CD4-positive, alpha-beta T cell treated with Interleukin-17A for 4 hours (primary cell): ENCODE results near the gene ABL1.
"Not testable (repeated sequence)": the region's sequence is repeated elsewhere in the genome, so short reads cannot be mapped to it uniquely, and the experiment has no call there.

Source experiments
- DNase-seq: peaks from one replicate; pipeline ENCODE4 v3.0.0-alpha.2; 2020; ENCODE audit warnings: mixed read lengths

The ABL1 gene

DNA sequence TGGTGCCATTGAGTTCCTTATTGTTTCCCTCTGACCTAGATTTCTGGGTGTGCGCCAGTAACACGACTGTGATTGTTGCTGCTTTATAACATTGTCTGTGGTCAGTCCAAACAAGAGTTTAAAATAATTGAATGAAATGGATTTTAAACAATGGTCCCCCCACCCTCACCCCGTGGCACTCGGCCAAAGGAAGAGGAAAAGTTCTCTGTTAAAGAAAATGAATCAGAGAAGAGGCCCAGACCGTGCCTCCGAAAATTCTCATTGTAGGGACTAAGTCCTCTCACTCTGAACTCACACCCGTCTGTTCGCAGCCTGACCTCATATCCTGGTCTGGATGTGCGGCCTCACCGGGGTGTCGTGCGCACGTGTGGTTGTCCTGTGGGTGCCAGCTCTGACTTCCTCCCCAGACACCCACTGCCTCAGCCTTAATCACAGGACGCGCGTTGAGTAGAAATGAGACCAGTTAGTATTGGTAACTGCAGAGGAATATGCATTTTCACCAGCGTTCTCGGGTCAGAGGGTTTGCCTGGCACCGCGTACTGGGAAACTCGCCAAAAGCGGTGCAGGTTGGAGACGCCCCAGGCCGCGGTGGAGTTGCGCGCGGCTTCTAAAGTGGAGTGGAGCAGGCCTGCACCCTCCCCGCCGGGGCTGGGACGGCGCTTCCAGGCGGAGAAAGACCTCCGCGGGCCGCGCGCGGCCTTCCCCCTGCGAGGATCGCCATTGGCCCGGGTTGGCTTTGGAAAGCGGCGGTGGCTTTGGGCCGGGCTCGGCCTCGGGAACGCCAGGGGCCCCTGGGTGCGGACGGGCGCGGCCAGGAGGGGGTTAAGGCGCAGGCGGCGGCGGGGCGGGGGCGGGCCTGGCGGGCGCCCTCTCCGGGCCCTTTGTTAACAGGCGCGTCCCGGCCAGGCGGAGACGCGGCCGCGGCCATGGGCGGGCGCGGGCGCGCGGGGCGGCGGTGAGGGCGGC, at the start of gene ABL1:
Gene ABL1 (plus strand): TSS at position 884 of the 966 bp plus-strand sequence. CDS start 193 bp downstream, outside the sequence.
- DNase-seq: peak; percentile 57

GRCh38 chr9:130785940-130786508, 49.0 kb upstream of the ABL1 start:
- DNase-seq: no peak

GRCh38 chr9:130786526-130786925, 48.5 kb upstream of the ABL1 start:
- no peak for DNase-seq

DNA sequence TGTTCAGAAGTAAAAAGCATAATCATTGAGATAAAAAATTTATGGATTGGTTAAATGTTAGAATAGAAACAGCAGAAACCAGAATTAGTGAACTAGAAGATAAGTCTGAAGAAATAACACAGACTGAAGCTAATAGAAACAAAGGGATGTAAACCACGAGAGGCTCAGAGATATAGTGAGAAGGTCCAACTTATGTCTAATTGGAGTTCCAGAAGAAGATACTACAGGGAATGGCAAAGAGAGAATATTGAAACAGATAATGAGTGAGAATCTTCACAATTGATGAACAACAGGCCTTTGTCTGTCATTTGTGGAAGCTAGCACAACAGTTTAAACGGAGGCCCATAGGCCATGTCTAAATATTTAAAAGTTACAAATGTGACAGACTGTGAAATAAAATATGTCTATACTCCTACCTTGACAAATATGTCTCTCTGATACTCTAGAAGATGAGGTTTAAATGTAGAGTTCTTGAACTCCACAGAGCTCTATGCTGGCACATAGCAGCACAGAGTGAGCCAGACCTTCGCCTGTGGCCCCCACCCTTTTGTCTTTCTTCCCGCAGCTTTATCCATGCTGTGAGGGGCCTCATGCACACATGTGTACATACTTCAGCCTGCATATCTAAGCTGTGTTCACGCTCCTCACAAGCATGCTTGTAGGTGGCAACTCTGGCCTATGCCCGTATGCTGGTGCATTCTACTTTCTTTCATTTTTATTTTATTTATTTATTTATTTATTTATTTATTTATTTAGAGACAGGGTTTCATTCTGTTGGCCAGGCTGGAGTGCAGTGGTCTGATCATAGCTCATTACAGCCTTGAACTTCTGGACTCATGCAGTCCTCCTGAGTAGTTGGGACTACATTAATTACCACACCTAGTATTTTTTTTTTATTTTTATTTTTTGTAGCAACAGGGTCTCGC, 45.0 kb upstream of the ABL1 start:
- no peak for DNase-seq

DNA sequence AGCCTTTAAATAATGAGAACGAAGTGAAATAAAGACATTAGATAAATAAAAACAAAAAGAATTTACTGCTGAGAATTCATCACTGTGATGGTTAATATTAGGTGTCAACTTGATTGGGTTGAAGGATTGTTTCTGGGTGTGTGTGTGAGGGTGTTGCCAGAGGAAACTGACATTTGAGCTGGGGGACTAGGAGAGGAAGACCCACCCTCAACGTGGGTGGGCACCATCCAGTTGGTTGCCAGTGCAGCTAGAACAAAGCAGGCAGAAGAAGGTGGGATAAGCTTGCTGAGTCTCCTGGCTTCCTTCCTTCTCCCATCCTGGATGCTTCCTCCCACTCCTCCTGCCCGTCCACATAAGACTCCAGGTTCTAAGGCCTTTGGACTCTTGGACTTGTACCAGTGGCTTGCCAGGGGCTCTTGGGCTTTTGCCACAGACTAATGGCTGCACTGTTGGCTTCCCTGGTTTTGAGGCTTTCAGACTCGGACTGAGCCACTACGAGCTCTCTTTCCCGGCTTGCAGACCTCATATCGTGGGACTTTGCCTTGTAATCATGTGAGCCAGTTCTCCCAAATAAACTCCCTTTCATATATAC, 43.7 kb upstream of the ABL1 start:
- DNase-seq: no peak

- no peak for DNase-seq
Measured at GRCh38 chr9:130793589-130793988, 41.5 kb upstream of the ABL1 start.

DNA sequence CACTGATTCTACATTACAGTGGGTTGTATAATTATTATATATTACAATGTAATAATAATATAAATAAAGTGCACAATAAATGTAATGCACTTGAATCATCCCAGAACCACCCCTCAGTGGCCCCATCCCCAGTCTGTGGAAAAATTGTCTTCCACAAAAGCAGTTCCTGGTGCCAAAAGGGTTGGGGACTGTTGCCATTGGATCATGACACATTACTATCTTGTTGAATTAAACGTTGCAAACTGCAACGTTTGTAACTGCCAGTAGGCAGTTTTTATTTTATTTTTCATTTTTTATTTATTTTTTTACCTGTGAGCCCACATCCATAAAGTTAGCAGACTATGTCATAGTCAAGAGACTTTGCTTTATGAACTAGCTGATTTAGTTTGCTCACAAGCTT, 41.0 kb upstream of the ABL1 start:
- not testable (repeated sequence) for DNase-seq

DNA sequence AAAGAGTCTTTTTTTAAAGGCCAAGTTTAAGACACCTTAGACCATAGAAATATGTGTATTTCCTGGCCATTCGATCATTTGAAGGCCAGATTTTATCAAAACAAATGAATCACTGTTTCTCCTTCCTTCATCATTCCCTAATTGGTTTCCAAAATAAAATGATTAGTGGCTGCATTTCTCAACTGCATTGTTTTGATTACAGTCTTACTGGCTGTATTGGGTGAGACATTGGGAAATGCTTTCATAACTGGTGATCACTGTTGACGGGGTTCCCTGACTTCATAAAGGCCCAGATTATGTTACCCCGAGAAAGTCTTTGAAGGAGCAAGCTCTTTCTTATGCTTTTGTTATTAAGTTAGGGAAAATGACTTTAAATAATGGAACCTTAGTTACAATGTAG, 40.6 kb upstream of the ABL1 start:
- DNase-seq: not testable (repeated sequence)

- no peak for DNase-seq
Measured at GRCh38 chr9:130794923-130795495, 40.0 kb upstream of the ABL1 start.

- DNase-seq: not testable (repeated sequence)
Measured at GRCh38 chr9:130803116-130803515, 31.9 kb upstream of the ABL1 start.

DNA sequence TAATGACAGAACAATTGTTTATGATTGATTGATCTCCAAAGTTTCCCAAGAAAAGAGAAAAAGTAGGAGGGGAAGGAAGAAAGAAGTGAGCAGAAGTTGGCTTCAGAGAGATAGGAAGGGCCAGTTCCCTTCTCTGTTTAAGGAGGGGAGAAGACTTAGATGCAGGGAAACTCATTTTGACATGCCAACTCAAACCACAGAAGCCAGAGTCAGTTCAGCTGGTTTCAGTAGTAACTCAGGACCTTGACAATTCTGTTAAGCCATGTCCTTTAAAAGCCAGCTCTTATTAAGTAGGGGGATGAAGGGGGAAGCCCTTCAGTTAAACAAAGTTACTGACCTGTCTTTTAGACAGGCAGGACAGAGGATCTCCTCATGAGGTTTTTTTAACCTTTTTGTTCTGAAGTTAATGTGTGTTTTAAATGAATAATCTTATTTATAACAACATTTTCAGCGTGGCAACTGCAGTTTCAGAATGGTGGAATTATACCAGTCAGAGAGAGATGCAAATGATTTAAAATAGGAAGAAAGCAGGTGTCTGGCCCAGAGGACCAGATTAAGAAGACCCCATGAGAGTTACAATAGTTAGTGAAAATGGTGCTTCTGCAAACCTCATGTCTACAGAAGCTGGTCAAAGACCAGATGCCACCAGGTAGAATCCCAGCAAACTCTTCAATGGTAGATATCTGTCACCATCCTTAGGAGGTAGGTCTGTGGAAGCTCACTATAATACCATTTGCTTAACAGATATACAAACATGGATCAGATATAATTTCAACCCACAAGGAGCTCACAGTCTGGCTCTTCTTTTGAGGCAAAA, 29.3 kb upstream of the ABL1 start:
- DNase-seq: no peak

GRCh38 chr9:130806327-130806716, 28.7 kb upstream of the ABL1 start:
- DNase-seq: no peak

DNA sequence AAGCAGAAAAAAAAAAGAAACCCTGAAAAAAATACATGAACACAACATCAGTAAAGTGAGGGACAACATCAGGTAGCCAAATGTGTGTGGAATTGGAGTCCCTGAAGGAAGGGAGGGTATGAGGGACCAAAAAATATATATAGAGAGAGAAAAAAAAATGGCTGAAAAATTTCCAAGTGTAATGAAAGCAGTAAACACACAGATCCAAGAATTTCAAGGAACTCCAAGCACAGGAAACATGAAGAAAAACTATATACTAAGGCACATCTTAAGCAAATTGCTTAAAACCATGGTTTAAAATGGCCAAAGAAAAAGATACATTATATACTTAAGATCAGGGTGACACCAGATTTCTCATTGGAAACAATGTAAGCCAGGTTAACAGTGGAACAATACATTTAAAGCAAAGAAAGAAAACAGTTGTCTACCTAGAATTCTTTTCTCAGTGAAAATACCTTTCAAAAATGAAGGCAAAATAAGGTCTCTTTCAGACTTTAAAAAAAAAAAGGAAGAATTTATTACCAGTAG, 24.4 kb upstream of the ABL1 start:
- no peak for DNase-seq

DNA sequence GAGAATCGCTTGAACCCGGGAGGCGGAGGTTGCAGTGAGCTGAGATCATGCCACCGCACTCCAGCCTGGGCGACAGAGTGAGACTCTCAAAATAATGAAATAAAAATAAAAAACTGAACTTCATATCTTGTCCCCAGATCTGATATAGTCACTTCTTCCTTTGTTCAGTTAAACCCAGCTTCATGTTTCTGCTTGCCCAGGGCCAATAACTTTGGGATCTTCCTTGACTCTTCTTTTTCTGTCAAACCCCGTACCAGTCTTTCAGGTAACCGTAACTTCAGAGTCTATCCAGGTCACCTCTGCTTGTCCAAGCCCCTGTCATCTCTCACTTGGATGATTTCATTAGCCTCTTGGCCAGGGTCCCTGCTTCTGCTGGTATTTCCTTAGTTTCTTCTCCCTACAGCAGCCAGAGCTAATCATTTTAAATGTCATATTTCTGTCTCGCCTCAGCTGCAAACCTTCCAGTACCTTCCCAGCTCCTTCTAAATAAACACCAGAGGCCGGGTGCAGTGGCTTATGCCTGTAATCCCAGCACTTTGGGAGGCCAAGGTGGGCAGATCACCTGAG, 19.7 kb upstream of the ABL1 start:
- no peak for DNase-seq

- no peak for DNase-seq
Measured at GRCh38 chr9:130817914-130818313, 17.1 kb upstream of the ABL1 start.

- DNase-seq: no peak
Measured at GRCh38 chr9:130820135-130820738, 14.8 kb upstream of the ABL1 start.

- DNase-seq: no peak
Measured at GRCh38 chr9:130823435-130823834, 11.6 kb upstream of the ABL1 start.

GRCh38 chr9:130824079-130824478, 11.0 kb upstream of the ABL1 start:
- no peak for DNase-seq

DNA sequence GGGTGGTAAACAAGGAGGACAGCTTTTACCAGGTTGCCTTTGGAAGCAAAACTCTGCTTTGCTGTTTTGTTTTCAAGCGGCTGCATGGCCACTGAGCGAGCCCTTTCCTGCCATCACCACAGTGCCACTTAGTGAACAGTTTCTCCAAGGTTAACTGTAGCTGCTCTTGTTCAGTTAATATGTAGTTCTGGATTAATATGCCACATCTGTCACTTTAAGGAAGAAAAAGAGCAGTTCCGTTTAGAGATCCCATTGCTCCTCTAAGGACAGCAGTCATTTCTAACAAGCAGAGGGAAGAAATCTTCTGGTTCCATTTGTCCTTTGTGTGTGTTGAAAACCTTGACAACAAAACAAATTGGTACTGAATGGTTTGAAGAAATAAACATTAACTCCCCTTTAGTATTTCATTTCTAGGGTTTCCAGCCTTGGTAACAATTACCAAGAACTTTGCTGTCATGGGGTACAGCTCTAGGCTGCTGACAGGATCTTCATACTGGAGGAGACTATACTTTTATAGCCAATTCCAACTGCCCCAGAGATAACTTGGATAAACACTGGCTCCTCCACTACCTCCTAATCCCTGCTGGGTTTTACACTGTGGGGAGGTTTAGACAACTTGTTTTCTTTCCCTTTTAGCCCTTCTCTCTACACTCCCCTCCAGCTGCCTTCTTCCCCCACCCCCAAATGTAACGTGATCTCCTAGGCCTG, 10.3 kb upstream of the ABL1 start:
- no peak for DNase-seq

DNA sequence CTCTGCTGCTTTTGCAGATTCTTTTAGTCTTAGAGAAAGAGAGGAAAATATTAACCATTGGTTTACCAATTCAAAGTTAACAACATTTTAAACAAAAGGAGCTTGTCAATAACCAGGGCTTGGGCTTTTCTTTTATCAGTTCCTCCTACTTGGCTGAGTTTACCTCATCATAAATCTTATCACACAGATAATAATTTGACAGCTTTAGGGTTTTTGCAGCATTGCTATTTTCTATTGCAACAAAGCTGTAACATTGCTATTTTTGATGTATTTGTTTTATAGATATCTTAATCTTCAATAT, 9.8 kb upstream of the ABL1 start:
- DNase-seq: no peak
